GM19023 (cell line): ENCODE results near the gene MICAL3.
"Not testable (repeated sequence)": the region's sequence is repeated elsewhere in the genome, so short reads cannot be mapped to it uniquely, and the experiment has no call there.

Experiments used
- ATAC-seq: cut with Tn5 transposase; IDR thresholded peaks from one replicate; pipeline ENCODE4 v1.9.1; 2021; ENCODE audit warnings: mild to moderate bottlenecking, moderate library complexity; ENCODE audit not compliant: unreplicated experiment

MICAL3 gene

GRCh38 chr22:18024276-18024939 is at the start of gene MICAL3:
MICAL3 (minus strand) TSS chr22:18024561; CDS start chr22:17906812, 117,749 bp downstream.
- ATAC-seq = no peak

GRCh38 chr22:18073927-18074326 is 49.6 kb upstream of the MICAL3 start:
- ATAC-seq = not testable (repeated sequence)

- no peak for ATAC-seq
Measured at GRCh38 chr22:18073467-18073866, 49.1 kb upstream of the MICAL3 start.

GRCh38 chr22:18071968-18072310 is 47.6 kb upstream of the MICAL3 start:
- no peak for ATAC-seq

GRCh38 chr22:18071307-18071967 is 47.1 kb upstream of the MICAL3 start:
- not testable (repeated sequence) for ATAC-seq

GRCh38 chr22:18070556-18071306 is 46.4 kb upstream of the MICAL3 start:
- ATAC-seq = no peak

GRCh38 chr22:18070041-18070440 is 45.7 kb upstream of the MICAL3 start:
- no peak for ATAC-seq

GRCh38 chr22:18069041-18069440 is 44.7 kb upstream of the MICAL3 start:
- ATAC-seq = no peak

- no peak for ATAC-seq
Measured at GRCh38 chr22:18068381-18068988, 44.1 kb upstream of the MICAL3 start.

- no peak for ATAC-seq
Measured at GRCh38 chr22:18067548-18068341, 43.4 kb upstream of the MICAL3 start.

GRCh38 chr22:18067121-18067520 is 42.8 kb upstream of the MICAL3 start:
- no peak for ATAC-seq

- ATAC-seq = no peak
Measured at GRCh38 chr22:18066181-18066859, 42.0 kb upstream of the MICAL3 start.

- no peak for ATAC-seq
Measured at GRCh38 chr22:18065256-18065655, 40.9 kb upstream of the MICAL3 start.

- ATAC-seq = no peak
Measured at GRCh38 chr22:18064636-18065035, 40.3 kb upstream of the MICAL3 start.

GRCh38 chr22:18063715-18064114 is 39.4 kb upstream of the MICAL3 start:
- ATAC-seq = not testable (repeated sequence)

GRCh38 chr22:18063306-18063705 is 38.9 kb upstream of the MICAL3 start:
- no peak for ATAC-seq

GRCh38 chr22:18062421-18062820 is 38.1 kb upstream of the MICAL3 start:
- ATAC-seq = no peak

- ATAC-seq = no peak
Measured at GRCh38 chr22:18060646-18061620, 36.6 kb upstream of the MICAL3 start.

GRCh38 chr22:18059991-18060390 is 35.6 kb upstream of the MICAL3 start:
- no peak for ATAC-seq
